Astrocyte (in vitro differentiated cells and primary cell): ENCODE measurements around the gene DLGAP1.

Experiments used
- CTCF ChIP-seq: IDR thresholded peaks from 2 replicates; pipeline ENCODE4 v1.5.1; 2011; ENCODE audit warnings: low read depth, mild to moderate bottlenecking, inconsistent platforms, low read length, moderate library complexity; ENCODE audit not compliant: insufficient read depth
- EZH2 ChIP-seq: IDR thresholded peaks from 2 replicates; pipeline ENCODE4 v1.6.1; 2012; ENCODE audit warnings: mild to moderate bottlenecking, low read length, inconsistent platforms; ENCODE audit not compliant: insufficient read depth

- no peak for TF ChIP-seq CTCF
- no peak for TF ChIP-seq EZH2
Observed at GRCh38 chr18:4286256-4286655, 168.9 kb downstream of the DLGAP1 start.
